GM12864 (cell line): ENCODE measurements around the gene DIAPH3.

Experiments
- DNase-seq: peaks from one replicate; pipeline ENCODE4 v3.0.0-alpha.2; 2011; ENCODE audit warnings: low read depth
- H3K4me3 ChIP-seq: 2 replicates; pipeline ENCODE4 v1.5.1; 2011; ENCODE audit warnings: mild to moderate bottlenecking, low read depth, low read length, control low read depth
- TF ChIP-seq, protein P1 (sequence below): IDR thresholded peaks from 2 replicates; pipeline ENCODE4 v1.5.1; 2011; ENCODE audit warnings: low read depth, mild to moderate bottlenecking, moderate library complexity, low read length, control low read depth, inconsistent platforms; ENCODE audit errors: missing control alignments

DIAPH3 gene

GRCh38 chr13:60118696-60119400 lies 44.9 kb downstream of the DIAPH3 start:
- DNase-seq, result no peak
- no peak overlapping the region for H3K4me3 ChIP-seq
- TF ChIP-seq, protein P1, sequence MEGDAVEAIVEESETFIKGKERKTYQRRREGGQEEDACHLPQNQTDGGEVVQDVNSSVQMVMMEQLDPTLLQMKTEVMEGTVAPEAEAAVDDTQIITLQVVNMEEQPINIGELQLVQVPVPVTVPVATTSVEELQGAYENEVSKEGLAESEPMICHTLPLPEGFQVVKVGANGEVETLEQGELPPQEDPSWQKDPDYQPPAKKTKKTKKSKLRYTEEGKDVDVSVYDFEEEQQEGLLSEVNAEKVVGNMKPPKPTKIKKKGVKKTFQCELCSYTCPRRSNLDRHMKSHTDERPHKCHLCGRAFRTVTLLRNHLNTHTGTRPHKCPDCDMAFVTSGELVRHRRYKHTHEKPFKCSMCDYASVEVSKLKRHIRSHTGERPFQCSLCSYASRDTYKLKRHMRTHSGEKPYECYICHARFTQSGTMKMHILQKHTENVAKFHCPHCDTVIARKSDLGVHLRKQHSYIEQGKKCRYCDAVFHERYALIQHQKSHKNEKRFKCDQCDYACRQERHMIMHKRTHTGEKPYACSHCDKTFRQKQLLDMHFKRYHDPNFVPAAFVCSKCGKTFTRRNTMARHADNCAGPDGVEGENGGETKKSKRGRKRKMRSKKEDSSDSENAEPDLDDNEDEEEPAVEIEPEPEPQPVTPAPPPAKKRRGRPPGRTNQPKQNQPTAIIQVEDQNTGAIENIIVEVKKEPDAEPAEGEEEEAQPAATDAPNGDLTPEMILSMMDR, result no peak

DNA sequence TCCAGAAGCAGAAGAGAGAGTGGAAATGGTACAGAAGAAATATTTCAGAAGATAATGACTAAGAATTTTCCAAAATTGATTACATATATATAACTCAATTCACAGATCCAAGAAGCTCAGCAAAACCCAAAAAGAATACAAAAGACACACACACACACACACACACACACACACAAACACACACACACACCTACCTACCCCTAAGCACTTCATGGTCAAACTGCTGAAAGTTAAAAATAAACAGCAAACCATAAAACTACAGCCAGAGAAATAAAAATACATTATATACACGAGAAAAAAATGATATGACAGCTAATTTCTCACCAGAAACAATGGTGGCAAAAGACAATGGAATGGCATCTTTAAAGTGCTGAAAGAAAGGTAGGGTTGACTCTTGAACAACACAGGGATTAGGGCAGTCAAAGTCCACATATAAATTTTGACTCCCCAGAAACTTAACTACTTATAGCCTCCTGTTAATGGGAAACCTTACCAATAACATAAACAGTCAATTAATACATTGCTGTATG lies 49.2 kb downstream of the DIAPH3 start:
- TF ChIP-seq, protein P1, result no peak
- no peak overlapping the region for H3K4me3 ChIP-seq
- no peak for DNase-seq

GRCh38 chr13:60112771-60113170 lies 51.0 kb downstream of the DIAPH3 start:
- DNase-seq, result no peak
- TF ChIP-seq, protein P1, result no peak
- no peak overlapping the region for H3K4me3 ChIP-seq

DNA sequence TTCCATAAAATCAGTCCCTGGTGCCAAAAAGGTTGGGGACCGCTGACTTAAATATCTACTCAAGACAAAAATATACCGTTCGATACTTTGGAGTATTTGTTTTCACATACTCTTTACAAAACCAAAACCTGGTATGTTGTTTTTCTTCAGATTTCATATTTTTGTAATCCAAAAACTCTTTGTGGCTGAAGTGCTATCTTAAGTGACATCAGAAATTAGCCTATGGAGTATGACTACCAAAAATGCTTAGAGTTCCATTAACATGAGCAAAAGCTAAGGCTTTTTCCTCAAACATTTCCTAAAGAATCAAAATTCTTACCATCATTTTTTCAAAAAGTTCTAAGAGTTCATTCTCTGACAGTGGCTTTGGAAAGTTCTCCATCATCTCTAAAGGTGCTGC lies 52.0 kb downstream of the DIAPH3 start:
- TF ChIP-seq, protein P1, result no peak
- H3K4me3 ChIP-seq, result no peak overlapping the region
- no peak for DNase-seq

DNA sequence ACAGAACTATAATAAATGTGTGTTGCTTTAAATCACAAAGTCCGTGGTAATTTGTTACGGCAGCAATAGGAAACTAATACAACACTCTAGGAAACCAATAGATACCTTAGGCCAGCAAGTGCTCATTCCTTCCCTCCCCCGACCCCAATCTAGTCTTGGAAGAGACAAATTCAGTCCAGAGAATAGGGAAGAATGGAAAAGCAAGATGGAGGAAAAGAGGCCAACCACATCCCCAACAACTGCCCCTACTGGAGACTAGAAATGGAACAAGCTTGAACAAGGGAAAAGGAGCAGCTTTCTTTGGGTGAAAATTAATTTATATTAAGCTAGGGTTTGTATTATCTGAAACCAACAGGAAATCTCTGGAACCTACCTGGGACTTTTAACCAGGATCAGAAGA lies 54.4 kb downstream of the DIAPH3 start:
- TF ChIP-seq, protein P1, result no peak
- no peak for DNase-seq
- H3K4me3 ChIP-seq, result no peak overlapping the region

- no peak overlapping the region for H3K4me3 ChIP-seq
- TF ChIP-seq, protein P1, result no peak
- no peak for DNase-seq
Measured at GRCh38 chr13:60108589-60108988, 55.1 kb downstream of the DIAPH3 start.

- TF ChIP-seq, protein P1, result no peak
- no peak overlapping the region for H3K4me3 ChIP-seq
- DNase-seq, result no peak
Measured at GRCh38 chr13:60099631-60100420, 63.9 kb downstream of the DIAPH3 start.
